Heart left ventricle (tissue), 16 donors: ENCODE measurements around the gene TENT5C. TPM values are rescaled to one million over a fixed set of nuclear protein-coding genes. Genes with fewer than 3 reads are reported as not detected.

Experiments used
- ATAC-seq, 4 donors: fragments of 200-7000 bp; cut with Tn5 transposase; one replicate each; pipeline ENCODE4 v1.9.1; 2020 to 2022; ENCODE audit warnings: moderate library complexity in 4 of 4, mild to moderate bottlenecking in 3 of 4, moderate number of reproducible peaks in 1 of 4
- DNase-seq, 5 donors: peaks; one replicate each; pipeline ENCODE4 v3.0.0-alpha.2; 2020
- H3K27ac ChIP-seq, 12 donors: fragments of 200-600 bp; sonication (generic) in 4 of 12; one replicate each; pipeline versions ENCODE4 v1.5.0 to v1.8.0; 2016 to 2022; ENCODE audit warnings: mild to moderate bottlenecking in 2 of 12
- H3K27me3 ChIP-seq, 9 donors: fragments of 200-600 bp; sonication (generic) in 2 of 9; one replicate each; pipeline versions ENCODE4 v1.5.1 to v1.8.0; 2016 to 2022; ENCODE audit warnings: mild to moderate bottlenecking in 3 of 9
- H3K36me3 ChIP-seq, 9 donors: fragments of 200-600 bp; sonication (generic) in 2 of 9; one replicate each; pipeline versions ENCODE4 v1.5.0 to v1.8.0; 2018 to 2022; ENCODE audit warnings: mild to moderate bottlenecking in 2 of 9
- H3K4me1 ChIP-seq, 12 donors: fragments of 200-600 bp; sonication (generic) in 4 of 12; one replicate each; pipeline versions ENCODE4 v1.5.0 to v1.8.0; 2016 to 2022; ENCODE audit warnings: mild to moderate bottlenecking in 3 of 12
- H3K4me3 ChIP-seq, 12 donors: fragments of 200-600 bp; sonication (generic) in 4 of 12; one replicate each; pipeline versions ENCODE4 v1.5.0 to v1.8.0; 2017 to 2022; ENCODE audit warnings: mild to moderate bottlenecking in 9 of 12, moderate library complexity in 4 of 12
- H3K9me3 ChIP-seq, 12 donors: fragments of 200-600 bp; sonication (generic) in 4 of 12; one replicate each; pipeline versions ENCODE4 v1.5.0 to v1.8.0; 2016 to 2022; ENCODE audit warnings: mild to moderate bottlenecking in 1 of 12
- CTCF ChIP-seq, 12 donors: fragments of 200-600 bp; sonication (generic) in 4 of 12; IDR thresholded peaks; one replicate each; pipeline versions ENCODE4 v1.5.0 to v1.8.0; 2018 to 2022; ENCODE audit warnings: antibody characterized with exemption in 12 of 12, mild to moderate bottlenecking in 5 of 12
- POLR2A ChIP-seq, 2 donors: fragments of 450-650 bp; IDR thresholded peaks; one replicate each; pipeline ENCODE4 v1.6.1; 2017; ENCODE audit warnings: antibody characterized with exemption in 2 of 2, mild to moderate bottlenecking in 2 of 2, moderate library complexity in 2 of 2
- WGBS, 4 donors: extraction: QIAGEN DNeasy Blood & Tissue Kit in 2 of 4; methylation state at CpG; one replicate each; pipeline versions ENCODE4 v1.1.5 to v1.1.7; 2013 to 2018; 5-methylcytosine and 5-hydroxymethylcytosine counted together
- intact Hi-C, 10 donors: fragments of 100-400 bp; cut with DNase I; formaldehyde crosslinking; loops; one replicate each; pipeline versions ENCODE4 v1.11.1 to v1.14.2; 2022
- polyA plus RNA-seq, 2 donors: library from polyadenylated mRNA; stranded (reverse); fragments of 200-250 nt; gene quantifications; one replicate each; pipeline ENCODE4 v1.2.3, GENCODE V29; 2013
- total RNA-seq, 9 donors: library from RNA; depleted of rRNA in 2 of 9; stranded (reverse); fragments of >200 nt in 2 of 9; fragmentation: NEBNext Ultra II Directional in 3 of 9; extraction: Animal tissue kit (Norgen Biotek cat#: 25700) in 3 of 9; gene quantifications; one replicate each; pipeline versions ENCODE4 v1.1.0 to v1.2.4, GENCODE V29; 2016 to 2023
- donor health status: ischemic (EF 13 %, LVEDD 7.1; RV severe dilation, severe dysfunction).
- donor health status: healthy with polysubstance abuse.
- donor health status: DM: no; HTN: yes; CAD: no.
- donor health status: DM: no; HTN: no; CAD: no.
- donor health status: ischemic (EF 25% LVEDD 6.9; RV normal size, moderate dysfunction).
- donor health status: ischemic (EF 25% LVEDD 5.7; RV mildly dilated, moderate dysfunction).
- donor health status: healthy.
- donor health status: DM: yes; HTN: yes; CAD: no.
- donor health status: ischemic (EF 35%, LVEDD 5.7; RV mildly dilated, moderate dysfunction).
- donor health status: nonischemic (EF 11% LVEDD 7.7; RV severe dilation, severe dysfunction).
- donor health status: DM: yes; HTN: yes; CAD: no.
- donor health status: PGD.
- donor health status: ischemic (EF 29% LVEDD 5.4; RV normal size, mild dysfunction).
- donor health status: nonischemic (EF 23%, LVEDD 6.1; RV moderate dilation, normal function).

Gene TENT5C
- total and polyA plus RNA-seq, 11 donors, result 3.7 to 21.6 (median 14.5) TPM

DNA sequence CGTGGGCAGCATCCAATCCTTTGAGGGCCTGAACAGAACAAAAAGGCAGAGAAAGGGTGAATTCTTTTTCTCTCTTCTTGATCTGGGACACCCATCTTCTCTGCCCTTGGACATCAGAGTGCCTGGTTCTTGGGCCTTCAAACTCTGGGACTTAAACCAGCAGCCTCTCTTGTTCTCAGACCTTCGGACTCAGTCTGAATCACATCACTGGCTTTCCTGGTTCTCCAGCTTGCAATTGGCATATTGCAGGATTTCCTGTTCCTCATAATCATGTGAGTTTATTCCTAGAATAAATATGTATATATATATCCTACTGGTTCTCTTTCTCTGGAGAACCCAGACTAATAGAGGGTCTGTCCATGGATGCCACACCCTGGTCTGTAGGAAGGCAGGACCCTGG lies 16.3 kb upstream of the TENT5C start:
- no peak for TF ChIP-seq CTCF (IDR thresholded peaks at IDR 0.05)
- TF ChIP-seq POLR2A (IDR thresholded peaks at IDR 0.05), result no peak
- Histone ChIP-seq H3K27ac (no peak overlapping the region), H3K27me3 (no peaks in the 10 kb centered on the region), H3K36me3 (no peaks in the 10 kb centered on the region), H3K9me3 (no peaks in the 10 kb centered on the region), H3K4me3 (no peak overlapping the region), H3K4me1 (peaks cover 0 to 11% (median 0%) of the 10 kb centered on the region in 12 donors)
- intact Hi-C loops, result no loop called here
- no peak for ATAC-seq
- 85 to 89% (median 85%) methylated on average over 2 of the region's 2 CpGs for WGBS, 4 donors
- DNase-seq, result no peak

GRCh38 chr1:117590273-117590925 lies 15.4 kb upstream of the TENT5C start:
- no peaks in the 10 kb centered on the region for H3K27me3 ChIP-seq
- peaks cover 0 to 14% (median 0%) of the 10 kb centered on the region in 12 donors for H3K4me1 ChIP-seq
- H3K27ac ChIP-seq, result no peak overlapping the region
- no peaks in the 10 kb centered on the region for H3K36me3 ChIP-seq
- no peak for TF ChIP-seq CTCF (IDR thresholded peaks at IDR 0.05)
- no peak for TF ChIP-seq POLR2A (IDR thresholded peaks at IDR 0.05)
- intact Hi-C loops, result loop anchor here in 1 of 10 donors (10.0 kb wide), 1 partner anchor 46 kb away; no protein-coding TSS in a partner anchor
- ATAC-seq, result no peak
- no peak overlapping the region for H3K4me3 ChIP-seq
- no peak for DNase-seq
- WGBS, 4 donors, result 48 to 55% (median 52%) methylated on average over 5 to 7 of the region's 7 CpGs
- no peaks in the 10 kb centered on the region for H3K9me3 ChIP-seq

GRCh38 chr1:117591252-117591651 lies 14.6 kb upstream of the TENT5C start:
- no peak overlapping the region for H3K27ac ChIP-seq
- H3K4me3 ChIP-seq, result no peak overlapping the region
- H3K27me3 ChIP-seq, result no peaks in the 10 kb centered on the region
- H3K36me3 ChIP-seq, result no peaks in the 10 kb centered on the region
- 68 to 89% (median 78%) methylated on average over 3 of the region's 3 CpGs for WGBS, 4 donors
- ATAC-seq, result no peak
- intact Hi-C loops, result loop anchor here in 1 of 10 donors (10.0 kb wide), 1 partner anchor 46 kb away; no protein-coding TSS in a partner anchor
- no peak for DNase-seq
- peaks cover 0 to 14% (median 0%) of the 10 kb centered on the region in 12 donors for H3K4me1 ChIP-seq
- TF ChIP-seq CTCF (IDR thresholded peaks at IDR 0.05), result no peak
- no peak for TF ChIP-seq POLR2A (IDR thresholded peaks at IDR 0.05)
- H3K9me3 ChIP-seq, result no peaks in the 10 kb centered on the region

- TF ChIP-seq POLR2A (IDR thresholded peaks at IDR 0.05) (no peak), CTCF (IDR thresholded peaks at IDR 0.05) (no peak)
- Histone ChIP-seq H3K9me3 (no peaks in the 10 kb centered on the region), H3K4me1 (peaks cover 0 to 14% (median 0%) of the 10 kb centered on the region in 12 donors), H3K27me3 (no peaks in the 10 kb centered on the region), H3K36me3 (no peaks in the 10 kb centered on the region), H3K4me3 (no peak overlapping the region), H3K27ac (no peak overlapping the region)
- no peak for ATAC-seq
- intact Hi-C loops, result loop anchor here in 1 of 10 donors (10.0 kb wide), 1 partner anchor 47 kb away; no protein-coding TSS in a partner anchor
- 77 to 81% (median 79%) methylated on average over 9 of the region's 9 CpGs for WGBS, 4 donors
- DNase-seq, result no peak
These were observed 13.7 kb upstream of the TENT5C start for GRCh38 chr1:117592155-117592554.
